Transverse colon (tissue), 4 donors: ENCODE results near the gene PBX3.

Experiments used
- CTCF ChIP-seq, 5 experiments: fragments of 200-600 bp in 3 of 5; fragments of 450-650 bp in 2 of 5; sonication (generic) in 3 of 5; IDR thresholded peaks; 1 replicate in 2 of 5; 2 replicates in 3 of 5; pipeline ENCODE4 v1.5.1; 2016 to 2017; ENCODE audit warnings: antibody characterized with exemption in 5 of 5, inconsistent platforms in 3 of 5, mild to moderate bottlenecking in 2 of 5, moderate library complexity in 1 of 5
- POLR2AphosphoS5 ChIP-seq, 3 donors: sonication (generic); formaldehyde crosslinking; IDR thresholded peaks; one replicate each; pipeline ENCODE4 v1.6.1; 2016; ENCODE audit warnings: antibody characterized with exemption in 3 of 3

GRCh38 chr9:125914411-125914810, 167.2 kb downstream of the PBX3 start:
- no peak for TF ChIP-seq POLR2AphosphoS5 (IDR thresholded peaks at IDR 0.05)
- no peak for TF ChIP-seq CTCF (IDR thresholded peaks at IDR 0.05)
